ENCODE data around the gene USP3. TPM values are rescaled to one million over a fixed set of nuclear protein-coding genes. Genes with fewer than 3 reads are reported as not detected.
A peak's percentile ranks its signal among the peaks of the same experiment; 100 is the strongest.

Gene USP3
- total and polyA plus RNA-seq, 9 of the 15 experiments (the other 6 are each of a cell fraction or from before 2014, with no cell fraction given): 17.3 to 54.3 (median 34.8) TPM

DNA sequence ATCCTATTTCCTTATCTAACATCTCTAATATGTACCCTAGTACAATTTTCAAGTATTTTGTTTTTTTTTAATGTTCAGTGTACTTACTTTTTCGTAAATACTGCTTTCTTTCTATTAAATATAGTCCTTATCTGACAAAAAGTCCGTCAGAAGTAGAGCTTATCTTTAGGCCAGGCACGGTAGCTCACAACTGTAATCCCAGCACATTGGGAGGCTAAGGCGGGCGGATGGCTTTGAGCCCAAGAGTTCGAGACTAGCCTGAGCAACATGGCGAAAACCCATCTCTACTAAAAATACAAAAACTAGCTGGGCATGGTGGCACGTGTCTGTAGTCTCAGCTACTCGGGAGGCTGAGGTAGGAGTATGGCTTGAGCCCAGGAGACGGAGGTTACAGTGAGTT lies 41.1 kb downstream of the USP3 start (continued):
- TF ChIP-seq SMARCA4 (IDR thresholded peaks at IDR 0.05): peak; percentile 78
- peak; percentile 51 for TF ChIP-seq STAT5A (IDR thresholded peaks at IDR 0.05; ENCODE audit: borderline replicate concordance, low read length)
- no peak for TF ChIP-seq SAFB (IDR thresholded peaks at IDR 0.05; ENCODE audit: borderline replicate concordance, low read depth, low read length)
- peak; percentile 81 for TF ChIP-seq TAL1 (IDR thresholded peaks at IDR 0.05)
- TF ChIP-seq CREM (IDR thresholded peaks at IDR 0.05; ENCODE audit: low read depth): 0 out of 2 replicates have a peak, but pooled peaks have one; percentile 9
- TF ChIP-seq SIX5 (IDR thresholded peaks at IDR 0.05; ENCODE audit: borderline replicate concordance in 1 of 2, insufficient read depth in 1 of 2, low read depth in 1 of 2, low read length in 2 of 2): no peak
- TF ChIP-seq EP300 (IDR thresholded peaks at IDR 0.05; ENCODE audit: low read length): peak; percentile 28; the same call in 1 of the 2 replicates
- TF ChIP-seq TBP (optimal IDR thresholded peaks at IDR 0.05; ENCODE audit: low read depth, low read length): peak; percentile 79
- peak; percentile 26 to 38; a peak in 1 of 4 replicates for TF ChIP-seq KDM1A (IDR thresholded peaks at IDR 0.05)
- peak; percentile 83 for TF ChIP-seq ADNP (tag; IDR thresholded peaks at IDR 0.05)
- TF ChIP-seq HDAC2 (IDR thresholded peaks at IDR 0.05): 0 out of 2 replicates have a peak, but pooled peaks have one; percentile 24
- 0 out of 2 replicates have a peak, but pooled peaks have one; percentile 40 for TF ChIP-seq SMARCE1 (IDR thresholded peaks at IDR 0.05)
- TF ChIP-seq CBFA2T2 (conservative IDR thresholded peaks at IDR 0.05): peak; percentile 62
- TF ChIP-seq FOXM1 (IDR thresholded peaks at IDR 0.05; ENCODE audit: low read depth): 0 out of 2 replicates have a peak, but pooled peaks have one; percentile 34
- TF ChIP-seq FOXM1 (CRISPR knock-in tag; IDR thresholded peaks at IDR 0.05; ENCODE audit: low read depth): no peak
- TF ChIP-seq GTF2A2 (tag; IDR thresholded peaks at IDR 0.05): no peak
- peak; percentile 81 for TF ChIP-seq CBFA2T3 (IDR thresholded peaks at IDR 0.05)
- no peak for TF ChIP-seq ZBED1 (IDR thresholded peaks at IDR 0.05)
- peak; percentile 48 for TF ChIP-seq NFIC (IDR thresholded peaks at IDR 0.05)
- peak in 1 of 2 experiments; percentile 42; a peak in 1 of 4 replicates for TF ChIP-seq RCOR1 (IDR thresholded peaks at IDR 0.05; ENCODE audit: borderline replicate concordance in 1 of 2, low read depth in 2 of 2, low read length in 2 of 2)
- no peak for TF ChIP-seq THRAP3 (IDR thresholded peaks at IDR 0.05; ENCODE audit: borderline replicate concordance)
- no peak for TF ChIP-seq ZNF449 (CRISPR knock-in tag; IDR thresholded peaks at IDR 0.05)
- TF ChIP-seq SMAD4 (CRISPR knock-in tag; conservative IDR thresholded peaks at IDR 0.05): 0 out of 2 replicates have a peak, but pooled peaks have one; percentile 23
- TF ChIP-seq TRIM24 (IDR thresholded peaks at IDR 0.05): 0 out of 4 replicates have a peak, but pooled peaks of 1 of the 2 experiments have one; percentile 16
- peak; percentile 54 for TF ChIP-seq GTF3C2 (IDR thresholded peaks at IDR 0.05; ENCODE audit: borderline replicate concordance, extremely low read depth, insufficient read length)
- TF ChIP-seq TEAD4 (IDR thresholded peaks at IDR 0.05; ENCODE audit: low read length): peak; percentile 80
- TF ChIP-seq TEAD4 (CRISPR knock-in tag; IDR thresholded peaks at IDR 0.05; ENCODE audit: borderline replicate concordance): no peak
- no peak for TF ChIP-seq ZNF444 (CRISPR knock-in tag; IDR thresholded peaks at IDR 0.05)

Measured in K562 (cell line).